NCI-H187 treated with DMSO at 0.1 percent for 48 hours (cell line): ENCODE data around the gene SLC9A1.

Experiments
- DNase-seq: peaks from one replicate; lab custom pipeline; 2025; lab: John Stamatoyannopoulos, UW

The SLC9A1 gene

GRCh38 chr1:27070390-27071048, 84.4 kb downstream of the SLC9A1 start:
- peak; percentile 51 for DNase-seq

GRCh38 chr1:27068922-27069321, 86.0 kb downstream of the SLC9A1 start:
- no peak for DNase-seq

- DNase-seq: no peak
These were observed 88.8 kb downstream of the SLC9A1 start for GRCh38 chr1:27065999-27066630.

DNA sequence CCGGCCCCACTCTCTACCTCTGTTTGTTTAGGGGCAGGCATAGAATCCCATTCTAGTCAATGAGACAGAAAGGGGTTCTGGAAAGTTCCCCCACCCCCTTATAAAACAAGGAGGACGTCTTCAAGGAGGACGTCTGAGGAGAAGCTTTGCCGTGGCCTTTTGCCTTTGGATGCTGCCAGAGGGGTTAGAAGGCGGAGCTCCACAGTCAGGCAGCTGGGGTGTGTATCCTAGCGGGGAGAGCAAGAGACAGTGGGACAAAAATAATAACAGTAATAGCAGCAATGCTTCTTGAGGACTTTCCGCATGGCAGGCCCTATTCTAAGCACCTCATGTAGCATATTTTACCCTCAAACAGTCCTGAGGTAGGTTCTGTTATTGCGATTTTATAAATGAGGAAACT, 94.0 kb downstream of the SLC9A1 start:
- DNase-seq: no peak

- DNase-seq: no peak
These were observed 95.8 kb downstream of the SLC9A1 start for GRCh38 chr1:27058966-27059669.

- DNase-seq: no peak
These were observed 96.9 kb downstream of the SLC9A1 start for GRCh38 chr1:27057801-27058625.

GRCh38 chr1:27057389-27057788, 97.5 kb downstream of the SLC9A1 start:
- DNase-seq: no peak

DNA sequence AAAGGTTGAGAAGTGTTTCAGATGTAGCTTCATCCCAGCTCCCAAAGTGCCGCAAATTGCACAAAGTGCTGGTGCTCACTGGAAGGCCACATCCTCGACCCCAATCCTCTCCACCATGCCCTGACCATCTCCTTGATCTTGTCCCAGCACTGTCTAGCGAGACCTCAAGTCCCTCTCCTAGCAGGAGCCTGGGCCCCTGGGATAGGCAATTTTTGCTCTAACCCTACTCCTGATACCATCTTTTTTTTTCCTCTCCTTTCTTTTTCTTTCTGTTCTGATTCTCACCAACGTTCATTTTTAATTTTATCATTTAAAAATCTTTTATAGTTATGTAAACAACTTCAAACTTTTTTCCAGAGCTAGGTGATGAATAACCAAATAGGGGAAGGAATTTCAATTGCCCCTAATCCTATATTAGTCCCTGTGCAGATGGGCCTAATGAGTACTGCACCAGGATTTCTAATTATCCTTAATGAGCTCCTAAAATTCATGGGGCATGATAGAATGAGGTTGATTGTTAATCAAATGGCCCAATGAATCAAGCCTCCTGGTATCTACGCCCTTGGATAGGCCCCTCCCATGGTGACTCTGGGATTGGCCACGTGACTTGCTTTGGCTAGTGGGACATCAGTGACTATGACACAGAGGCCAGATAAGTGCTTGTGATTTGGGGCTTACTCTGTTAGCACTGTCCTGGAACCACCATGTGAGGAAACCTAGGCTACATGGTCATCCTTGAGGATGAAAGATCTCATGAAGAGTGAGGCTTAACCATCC, 100.8 kb downstream of the SLC9A1 start:
- no peak for DNase-seq

DNA sequence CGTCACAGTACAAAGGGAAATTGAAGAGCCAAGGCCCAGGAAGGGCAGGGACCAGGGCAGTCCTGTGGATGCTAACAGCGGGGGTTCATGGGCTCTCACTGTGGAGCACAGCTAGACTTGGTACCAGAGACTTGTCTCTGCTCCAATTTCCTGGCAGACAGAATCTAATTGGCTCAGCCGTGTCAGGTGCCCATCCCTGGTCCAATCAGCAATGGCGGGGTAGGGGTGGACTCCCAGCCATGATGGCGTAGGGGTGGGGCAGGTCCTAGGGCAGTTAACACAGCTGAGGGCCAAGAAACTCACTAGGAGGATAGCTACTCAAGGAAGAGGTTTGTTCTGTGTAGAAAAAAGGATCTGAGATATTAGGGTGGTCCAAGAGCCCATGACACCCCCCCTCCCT, 102.4 kb downstream of the SLC9A1 start:
- DNase-seq: no peak

- no peak for DNase-seq
These were observed 105.3 kb downstream of the SLC9A1 start for GRCh38 chr1:27049607-27050006.

DNA sequence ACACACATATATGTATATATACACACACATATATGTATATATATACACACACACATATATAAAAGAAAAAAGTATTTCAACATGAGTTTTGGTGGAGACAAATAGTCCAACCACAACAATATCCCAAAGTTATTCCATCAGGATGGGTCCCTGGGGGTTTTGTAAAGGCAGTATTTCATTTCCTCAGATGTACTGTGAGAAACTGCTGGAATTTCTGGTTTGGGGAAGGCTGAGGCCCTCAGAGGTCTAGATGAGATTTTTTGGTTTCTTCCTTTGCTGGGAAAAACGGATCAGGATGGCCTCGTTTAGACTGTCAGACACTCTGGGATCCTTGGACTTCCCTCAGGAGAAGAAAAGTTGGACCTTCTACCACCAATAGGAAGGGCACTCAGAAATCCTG, 105.8 kb downstream of the SLC9A1 start:
- no peak for DNase-seq
